H9 (cell line): ENCODE results near the gene RBFOX1. TPM values are rescaled to one million over a fixed set of nuclear protein-coding genes. Genes with fewer than 3 reads are reported as not detected.

Experiments used
- DNase-seq: peaks from one replicate; pipeline ENCODE4 v3.0.0-alpha.2; 2017
- H2AFZ ChIP-seq: one replicate; pipeline ENCODE4 v1.6.1; 2013; ENCODE audit warnings: mild to moderate bottlenecking, low read length, control low read depth, moderate library complexity
- H2AK5ac ChIP-seq: 2 replicates; pipeline ENCODE4 v1.6.1; 2013; ENCODE audit warnings: low read length, control low read depth, mixed read lengths; ENCODE audit not compliant: insufficient read length
- H2BK120ac ChIP-seq: one replicate; pipeline ENCODE4 v1.6.1; 2013; ENCODE audit warnings: low read depth, mild to moderate bottlenecking, low read length, control low read depth, inconsistent platforms; ENCODE audit not compliant: poor library complexity, severe bottlenecking
- H2BK12ac ChIP-seq: 2 replicates; pipeline ENCODE4 v1.6.1; 2013; ENCODE audit warnings: low read length, control low read depth, mixed read lengths, low read depth; ENCODE audit not compliant: insufficient read length
- H2BK15ac ChIP-seq: 2 replicates; pipeline ENCODE4 v1.6.1; 2013; ENCODE audit warnings: low read depth, low read length, control low read depth
- H2BK20ac ChIP-seq: one replicate; pipeline ENCODE4 v1.6.1; 2013; ENCODE audit warnings: low read depth, mild to moderate bottlenecking, low read length, control low read depth, inconsistent platforms; ENCODE audit not compliant: poor library complexity, severe bottlenecking
- H2BK5ac ChIP-seq: 2 replicates; pipeline ENCODE4 v1.6.1; 2013; ENCODE audit warnings: low read length, control low read depth, mixed read lengths; ENCODE audit not compliant: insufficient read length
- H3K14ac ChIP-seq: 2 replicates; pipeline ENCODE4 v1.6.1; 2013; ENCODE audit warnings: low read length, control low read depth; ENCODE audit not compliant: insufficient read depth
- H3K18ac ChIP-seq: 2 replicates; pipeline ENCODE4 v1.6.1; 2013; ENCODE audit warnings: low read depth, mild to moderate bottlenecking, mixed read lengths, low read length, control low read depth; ENCODE audit not compliant: insufficient read length
- H3K23ac ChIP-seq: 2 replicates; pipeline ENCODE4 v1.6.1; 2013; ENCODE audit warnings: low read length, control low read depth, mixed read lengths, low read depth; ENCODE audit not compliant: insufficient read length
- H3K23me2 ChIP-seq: 2 replicates; pipeline ENCODE4 v1.6.1; 2013; ENCODE audit warnings: low read depth, mild to moderate bottlenecking, mixed read lengths, low read length, control low read depth; ENCODE audit not compliant: insufficient read length, poor library complexity, severe bottlenecking
- H3K27ac ChIP-seq: 2 replicates; pipeline ENCODE4 v1.5.1; 2013; ENCODE audit warnings: low read length, control low read depth, mixed read lengths, low read depth; ENCODE audit not compliant: insufficient read length
- H3K27me3 ChIP-seq: 2 replicates; pipeline ENCODE4 v1.6.1; 2013; ENCODE audit warnings: low read length, control low read depth, inconsistent platforms; ENCODE audit not compliant: insufficient read depth
- H3K4ac ChIP-seq: 2 replicates; pipeline ENCODE4 v1.6.1; 2013; ENCODE audit warnings: low read depth, mild to moderate bottlenecking, control low read depth, inconsistent platforms, low read length, moderate library complexity
- H3K4me1 ChIP-seq: 2 replicates; pipeline ENCODE4 v1.6.1; 2013; ENCODE audit warnings: low read length, control low read depth, inconsistent platforms; ENCODE audit not compliant: insufficient read depth
- H3K4me2 ChIP-seq: 2 replicates; pipeline ENCODE4 v1.6.1; 2013; ENCODE audit warnings: low read length, control low read depth, mixed read lengths; ENCODE audit not compliant: insufficient read length, insufficient read depth
- H3K56ac ChIP-seq: 2 replicates; pipeline ENCODE4 v1.6.1; 2013; ENCODE audit warnings: low read depth, mild to moderate bottlenecking, mixed read lengths, low read length, control low read depth; ENCODE audit not compliant: insufficient read length
- H3K79me1 ChIP-seq: 2 replicates; pipeline ENCODE4 v1.6.1; 2013; ENCODE audit warnings: low read depth, mild to moderate bottlenecking, moderate library complexity, low read length, control low read depth, inconsistent platforms; ENCODE audit not compliant: insufficient read depth, poor library complexity, severe bottlenecking
- H3K79me2 ChIP-seq: 2 replicates; pipeline ENCODE4 v1.6.1; 2013; ENCODE audit warnings: low read length, control low read depth, inconsistent platforms; ENCODE audit not compliant: insufficient read depth
- H3K9ac ChIP-seq: 2 replicates; pipeline ENCODE4 v1.6.1; 2013; ENCODE audit warnings: low read length, control low read depth, mixed read lengths; ENCODE audit not compliant: insufficient read length; ENCODE audit errors: extremely low read depth
- H3K9me3 ChIP-seq: one replicate; pipeline ENCODE4 v1.6.1; 2013; ENCODE audit warnings: low read depth, low read length, inconsistent platforms; ENCODE audit not compliant: control insufficient read depth
- H3T11ph ChIP-seq: one replicate; pipeline ENCODE4 v1.6.1; 2013; ENCODE audit warnings: mild to moderate bottlenecking, low read length, control low read depth, inconsistent platforms
- H4K20me1 ChIP-seq: one replicate; pipeline ENCODE4 v1.6.1; 2013; ENCODE audit not compliant: control insufficient read depth, insufficient read length, insufficient read depth
- H4K5ac ChIP-seq: 2 replicates; pipeline ENCODE4 v1.6.1; 2013; ENCODE audit warnings: low read depth, mild to moderate bottlenecking, mixed read lengths, low read length, control low read depth; ENCODE audit not compliant: insufficient read length
- H4K8ac ChIP-seq: replicated peaks from 2 replicates; pipeline ENCODE4 v1.6.1; 2013; ENCODE audit warnings: low read length, control low read depth, mixed read lengths, low read depth; ENCODE audit not compliant: insufficient read length
- H4K91ac ChIP-seq: 2 replicates; pipeline ENCODE4 v1.6.1; 2013; ENCODE audit warnings: low read depth, mild to moderate bottlenecking, moderate library complexity, mixed read lengths, low read length, control low read depth; ENCODE audit not compliant: insufficient read length
- H3K27ac Mint-ChIP-seq, 3 experiments: 2 replicates in 2 of 3; 3 replicates in 1 of 3; pipeline ENCODE4 v1.8.0; 2020 to 2021; ENCODE audit warnings: mixed read lengths in 3 of 3, mild to moderate bottlenecking in 1 of 3, moderate library complexity in 1 of 3
- H3K27me3 Mint-ChIP-seq: 2 replicates; pipeline ENCODE4 v1.8.0; 2021; ENCODE audit warnings: low read depth, mild to moderate bottlenecking, moderate library complexity, mixed read lengths
- H3K36me3 Mint-ChIP-seq, 3 experiments: 2 replicates in 2 of 3; 3 replicates in 1 of 3; pipeline ENCODE4 v1.8.0; 2020 to 2021; ENCODE audit warnings: low read depth in 3 of 3, mixed read lengths in 3 of 3; ENCODE audit not compliant: insufficient read depth in 1 of 3
- H3K4me1 Mint-ChIP-seq, 2 experiments: 2 replicates each; pipeline ENCODE4 v1.8.0; 2020; ENCODE audit warnings: mixed read lengths in 2 of 2
- H3K4me3 Mint-ChIP-seq, 2 experiments: 2 replicates in 1 of 2; 3 replicates in 1 of 2; pipeline ENCODE4 v1.8.0; 2020 to 2021; ENCODE audit warnings: mild to moderate bottlenecking in 2 of 2, mixed read lengths in 2 of 2, moderate library complexity in 1 of 2
- H3K9me3 Mint-ChIP-seq, 2 experiments: 2 replicates in 1 of 2; 3 replicates in 1 of 2; pipeline ENCODE4 v1.8.0; 2020; ENCODE audit warnings: mild to moderate bottlenecking in 2 of 2, mixed read lengths in 2 of 2, moderate library complexity in 1 of 2
- CTCF ChIP-seq: fragments of 200-600 bp; sonication (generic); conservative IDR thresholded peaks from 3 replicates; pipeline ENCODE4 v1.8.0; 2021; ENCODE audit warnings: antibody characterized with exemption, mild to moderate bottlenecking
- WGBS: extraction: QIAGEN DNeasy Blood & Tissue Kit; methylation state at CpG from one replicate; pipeline ENCODE4 v1.1.7; 2013; ENCODE audit warnings: missing lambda C conversion rate, low lambda C conversion rate, mixed read lengths; ENCODE audit not compliant: insufficient read length; ENCODE audit errors: extremely low coverage; 5-methylcytosine and 5-hydroxymethylcytosine counted together
- total RNA-seq: library from RNA; stranded (reverse); gene quantifications from 2 replicates; pipeline ENCODE4 v1.2.1, GENCODE V29; 2021

The RBFOX1 gene
- total RNA-seq, 1 experiment from 2014 or later, result 2.0 TPM

- no peak overlapping the region for H3K27ac Mint-ChIP-seq
- no peak overlapping the region for H3K14ac ChIP-seq
- no peak overlapping the region for H2BK15ac ChIP-seq
- no peak overlapping the region for H2BK120ac ChIP-seq
- H3K36me3 Mint-ChIP-seq, result peaks cover 0 to 6% (median 3%) of the 10 kb centered on the region in 3 experiments; a peak in 3 of 7 replicates
- H3K27ac ChIP-seq, result no peak overlapping the region
- H3K18ac ChIP-seq, result no peak overlapping the region
- H3K4me1 Mint-ChIP-seq, result peaks cover 1 to 2% of the 10 kb centered on the region in 2 experiments
- no peak overlapping the region for H4K91ac ChIP-seq
- no peak overlapping the region for H2BK20ac ChIP-seq
- no peaks in the 10 kb centered on the region for H3K27me3 ChIP-seq
- DNase-seq, result no peak
- no peak overlapping the region for H4K5ac ChIP-seq
- H3K4me2 ChIP-seq, result no peak overlapping the region
- H3K4me3 Mint-ChIP-seq, result no peak overlapping the region
- H3K23ac ChIP-seq, result no peak overlapping the region
- no peaks in the 10 kb centered on the region for H3K9me3 ChIP-seq
- H3K9me3 Mint-ChIP-seq, result peaks cover 0 to 6% of the 10 kb centered on the region in 2 experiments; a peak in 3 of 5 replicates
- WGBS, result no CpG with 5 or more reads among the region's 3 CpGs
- no peak overlapping the region for H4K8ac ChIP-seq
- no peak overlapping the region for H3K4ac ChIP-seq
- no peaks in the 10 kb centered on the region for H3K4me1 ChIP-seq
- H3K23me2 ChIP-seq, result no peaks in the 10 kb centered on the region
- no peak overlapping the region for H2AK5ac ChIP-seq
- no peak overlapping the region for H2BK5ac ChIP-seq
- H3K56ac ChIP-seq, result no peak overlapping the region
- H3K9ac ChIP-seq, result no peak overlapping the region
- H4K20me1 ChIP-seq, result no peaks in the 10 kb centered on the region
- no peaks in the 10 kb centered on the region for H3K79me1 ChIP-seq
- H2AFZ ChIP-seq, result no peak overlapping the region
- no peaks in the 10 kb centered on the region; the same call in none of the 2 replicates for H3K27me3 Mint-ChIP-seq
- no peaks in the 10 kb centered on the region for H3K79me2 ChIP-seq
- H2BK12ac ChIP-seq, result no peak overlapping the region
- no peak for TF ChIP-seq CTCF
- no peak overlapping the region for H3T11ph ChIP-seq
Observed at GRCh38 chr16:7640334-7640733, 307.7 kb downstream of the RBFOX1 start.
